IMR-90 (cell line): ENCODE data around the gene SOX5. TPM values are rescaled to one million over a fixed set of nuclear protein-coding genes. Genes with fewer than 3 reads are reported as not detected.

Experiments used
- ATAC-seq: fragments of 200-7000 bp; cut with Tn5 transposase; 2 replicates; pipeline ENCODE4 v1.9.1; 2020; ENCODE audit warnings: low read depth, mild to moderate bottlenecking, moderate library complexity
- BruUV-seq: library from RNA; stranded (reverse); fragments of 400-500 nt; replicated peaks from 2 replicates; lab custom pipeline; 2021; lab: Mats Ljungman, UMichigan
- CTCF ChIA-PET: fragments of 300-600 bp; formaldehyde crosslinking; extraction: SDS; loops from one replicate; lab custom pipeline; 2021; ENCODE audit warnings: antibody characterized with exemption; lab: Yijun Ruan, JAX
- POLR2A ChIA-PET: fragments of 300-600 bp; sonication (Branson Sonifier 250); formaldehyde crosslinking; loops from one replicate; lab custom pipeline; 2022; ENCODE audit warnings: antibody characterized with exemption; ENCODE audit not compliant: unreplicated experiment; lab: Charles Lee
- DNase-seq: peaks from one replicate; pipeline ENCODE4 v3.0.0; 2013
- H2AFZ ChIP-seq: replicated peaks from 2 replicates; pipeline ENCODE3; 2013; ENCODE audit warnings: low read length, mild to moderate bottlenecking; ENCODE audit not compliant: poor library complexity
- H2AK5ac ChIP-seq: 2 replicates; pipeline ENCODE4 v1.6.1; 2013; ENCODE audit warnings: low read depth, low read length, inconsistent platforms
- H2AK9ac ChIP-seq: replicated peaks from 2 replicates; pipeline ENCODE3; 2013; ENCODE audit warnings: mild to moderate bottlenecking, low read depth, low read length, moderate library complexity; ENCODE audit not compliant: poor library complexity
- H2BK120ac ChIP-seq: 2 replicates; pipeline ENCODE4 v1.6.1; 2013; ENCODE audit warnings: low read depth, low read length, inconsistent platforms
- H2BK15ac ChIP-seq: 3 replicates; pipeline ENCODE4 v1.6.1; 2013; ENCODE audit warnings: low read depth, low read length, inconsistent platforms
- H2BK20ac ChIP-seq: 2 replicates; pipeline ENCODE4 v1.6.1; 2013; ENCODE audit warnings: low read depth, mild to moderate bottlenecking, inconsistent platforms, low read length, moderate library complexity
- H2BK5ac ChIP-seq: 2 replicates; pipeline ENCODE4 v1.6.1; 2013; ENCODE audit warnings: mild to moderate bottlenecking, low read depth, low read length, inconsistent platforms; ENCODE audit not compliant: poor library complexity, severe bottlenecking
- H3K14ac ChIP-seq: replicated peaks from 2 replicates; pipeline ENCODE4 v1.6.1; 2013; ENCODE audit warnings: low read depth, low read length, inconsistent platforms
- H3K18ac ChIP-seq: 2 replicates; pipeline ENCODE4 v1.6.1; 2013; ENCODE audit warnings: low read depth, low read length, control low read depth
- H3K23ac ChIP-seq: 2 replicates; pipeline ENCODE4 v1.6.1; 2013; ENCODE audit warnings: low read depth, low read length, inconsistent platforms
- H3K27ac ChIP-seq: 2 replicates; pipeline ENCODE4 v1.5.1; 2013; ENCODE audit warnings: mild to moderate bottlenecking, control low read depth, low read length; ENCODE audit not compliant: insufficient read depth
- H3K27me3 ChIP-seq: 2 replicates; pipeline ENCODE4 v1.6.1; 2013; ENCODE audit warnings: low read length; ENCODE audit not compliant: control insufficient read depth, insufficient read depth
- H3K36me3 ChIP-seq: 2 replicates; pipeline ENCODE4 v1.6.1; 2013; ENCODE audit warnings: low read length, mixed read lengths; ENCODE audit not compliant: control insufficient read depth, insufficient read depth
- H3K4ac ChIP-seq: 2 replicates; pipeline ENCODE4 v1.6.1; 2013; ENCODE audit warnings: low read depth, low read length, inconsistent platforms
- H3K4me1 ChIP-seq: 2 replicates; pipeline ENCODE4 v1.6.1; 2013; ENCODE audit warnings: low read length, mixed read lengths; ENCODE audit not compliant: control insufficient read depth, insufficient read depth
- H3K4me2 ChIP-seq: 2 replicates; pipeline ENCODE4 v1.6.1; 2013; ENCODE audit warnings: low read depth, mild to moderate bottlenecking, control low read depth, low read length, moderate library complexity
- H3K4me3 ChIP-seq: 2 replicates; pipeline ENCODE4 v1.5.1; 2013; ENCODE audit warnings: low read depth, mild to moderate bottlenecking, control low read depth, low read length, moderate library complexity; ENCODE audit not compliant: insufficient read depth
- H3K56ac ChIP-seq: 2 replicates; pipeline ENCODE4 v1.6.1; 2013; ENCODE audit warnings: low read length, inconsistent platforms; ENCODE audit not compliant: insufficient read depth; ENCODE audit errors: extremely low read depth
- H3K79me1 ChIP-seq, 2 experiments: 2 replicates each; pipeline ENCODE4 v1.6.1; 2013; ENCODE audit warnings: low read length in 2 of 2, inconsistent platforms in 1 of 2, low read depth in 1 of 2
- H3K9ac ChIP-seq: 2 replicates; pipeline ENCODE4 v1.6.1; 2013; ENCODE audit warnings: low read depth, low read length, control low read depth
- H3K9me1 ChIP-seq: 2 replicates; pipeline ENCODE4 v1.6.1; 2013; ENCODE audit warnings: low read length, inconsistent platforms; ENCODE audit not compliant: insufficient read depth
- H3K9me3 ChIP-seq: 2 replicates; pipeline ENCODE4 v1.6.1; 2013; ENCODE audit warnings: low read length; ENCODE audit not compliant: control insufficient read depth, insufficient read depth
- H4K20me1 ChIP-seq: 2 replicates; pipeline ENCODE4 v1.6.1; 2013; ENCODE audit warnings: low read length, inconsistent platforms; ENCODE audit not compliant: insufficient read depth
- H4K5ac ChIP-seq: 2 replicates; pipeline ENCODE4 v1.6.1; 2013; ENCODE audit warnings: mild to moderate bottlenecking, low read depth, low read length, control low read depth
- H4K8ac ChIP-seq, 2 experiments: 2 replicates each; pipeline ENCODE4 v1.6.1; 2013; ENCODE audit warnings: low read depth in 2 of 2, low read length in 2 of 2, control low read depth in 1 of 2, inconsistent platforms in 1 of 2
- H4K91ac ChIP-seq: 2 replicates; pipeline ENCODE4 v1.6.1; 2013; ENCODE audit warnings: low read depth, low read length, inconsistent platforms; ENCODE audit not compliant: insufficient read depth
- BHLHE40 ChIP-seq: fragments of 150-350 bp; IDR thresholded peaks from 2 replicates; pipeline ENCODE4 v1.6.1; 2016; ENCODE audit warnings: mild to moderate bottlenecking, low read depth, low read length
- CEBPB ChIP-seq: IDR thresholded peaks from 2 replicates; pipeline ENCODE4 v1.6.1; 2012; ENCODE audit warnings: low read depth, low read length, improper control_type of control experiment
- CHD1 ChIP-seq: IDR thresholded peaks from 2 replicates; pipeline ENCODE4 v1.6.1; 2012; ENCODE audit warnings: low read depth, low read length, improper control_type of control experiment
- FOS ChIP-seq: fragments of 150-350 bp; IDR thresholded peaks from 2 replicates; pipeline ENCODE4 v1.6.1; 2016; ENCODE audit warnings: low read depth, low read length
- MAFK ChIP-seq: IDR thresholded peaks from 2 replicates; pipeline ENCODE4 v1.6.1; 2012; ENCODE audit warnings: low read depth, low read length, improper control_type of control experiment
- MAZ ChIP-seq: IDR thresholded peaks from 2 replicates; pipeline ENCODE4 v1.6.1; 2012; ENCODE audit warnings: low read depth, mild to moderate bottlenecking, low read length, improper control_type of control experiment, moderate library complexity, borderline replicate concordance
- MXI1 ChIP-seq: IDR thresholded peaks from 2 replicates; pipeline ENCODE4 v1.6.1; 2012; ENCODE audit warnings: low read depth, mild to moderate bottlenecking, low read length, moderate library complexity, borderline replicate concordance
- NFE2L2 ChIP-seq: fragments of 150-350 bp; IDR thresholded peaks from 2 replicates; pipeline ENCODE4 v1.6.1; 2016; ENCODE audit warnings: low read depth, mild to moderate bottlenecking, low read length
- POLR2A ChIP-seq: IDR thresholded peaks from 2 replicates; pipeline ENCODE4 v1.6.1; 2012; ENCODE audit warnings: mild to moderate bottlenecking, low read depth, low read length
- RAD21 ChIP-seq: IDR thresholded peaks from 2 replicates; pipeline ENCODE4 v1.6.1; 2012; ENCODE audit warnings: low read length, improper control_type of control experiment
- RCOR1 ChIP-seq: IDR thresholded peaks from 2 replicates; pipeline ENCODE4 v1.6.1; 2012; ENCODE audit warnings: mild to moderate bottlenecking, low read length, improper control_type of control experiment; ENCODE audit not compliant: insufficient replicate concordance
- RFX5 ChIP-seq: IDR thresholded peaks from 2 replicates; pipeline ENCODE4 v1.8.0; 2012; ENCODE audit warnings: low read depth, mild to moderate bottlenecking, low read length, moderate library complexity
- USF2 ChIP-seq: fragments of 150-350 bp; IDR thresholded peaks from 2 replicates; pipeline ENCODE4 v1.6.1; 2017; ENCODE audit warnings: mild to moderate bottlenecking, antibody characterized with exemption, low read length, low read depth
- WGBS, 2 experiments: methylation state at CpG; one replicate each; pipeline versions ENCODE4 v1.1.5 to v1.1.7; 2013; ENCODE audit warnings: missing lambda C conversion rate in 2 of 2; ENCODE audit not compliant: insufficient read length in 1 of 2; ENCODE audit errors: extremely low coverage in 2 of 2; 5-methylcytosine and 5-hydroxymethylcytosine counted together
- dilution Hi-C: fragments of 300-500 bp; cut with HindIII; formaldehyde crosslinking; loops from one replicate; pipeline ENCODE4 v1.14.3; 2018; ENCODE audit warnings: low sequenced_read_pairs; ENCODE audit not compliant: unreplicated experiment
- in situ Hi-C: fragments of 300-500 bp; cut with MboI; formaldehyde crosslinking; loops from 3 replicates; pipeline ENCODE4 v1.14.3; 2019; ENCODE audit warnings: low sequenced_read_pairs, inconsistent platforms, mixed read lengths
- intact Hi-C: fragments of 100-400 bp; cut with micrococcal nuclease; formaldehyde crosslinking; loops from 2 replicates; pipeline ENCODE4 v1.10.0; 2022
- polyA plus RNA-seq, 3 experiments: library from polyadenylated mRNA; depleted of rRNA; stranded (reverse); fragments of >200 nt; gene quantifications; 2 replicates each; pipeline ENCODE4 v1.2.3, GENCODE V29; 2012; ENCODE audit warnings: low replicate concordance in 1 of 3
- total RNA-seq: library from RNA; depleted of rRNA; stranded (reverse); fragments of >200 nt; gene quantifications from 2 replicates; pipeline ENCODE4 v1.2.3, GENCODE V29; 2012

Gene SOX5
- total and polyA plus RNA-seq, 2 of the 4 experiments (the other 2 are of a cell fraction): 1.1 to 13.1 TPM

GRCh38 chr12:23757541-23757962 is 191.9 kb downstream of the SOX5 start:
- Histone ChIP-seq H3K4me2 (no peak overlapping the region), H2BK15ac (no peak overlapping the region), H3K9me1 (no peaks in the 10 kb centered on the region), H3K14ac (no peak overlapping the region), H3K9ac (no peak overlapping the region), H3K36me3 (no peaks in the 10 kb centered on the region), H2AK5ac (no peak overlapping the region), H3K9me3 (no peaks in the 10 kb centered on the region), H3K4me1 (no peaks in the 10 kb centered on the region), H2AK9ac (no peak overlapping the region), H2BK120ac (no peak overlapping the region), H4K5ac (no peak overlapping the region), H3K56ac (no peak overlapping the region), H2AFZ (no peak overlapping the region), H3K4ac (no peak overlapping the region), H4K20me1 (no peaks in the 10 kb centered on the region), H4K91ac (no peak overlapping the region), H2BK20ac (no peak overlapping the region), H2BK5ac (no peak overlapping the region), H3K18ac (no peak overlapping the region), H3K23ac (no peak overlapping the region), H4K8ac (no peak overlapping the region), H3K79me1 (no peaks in the 10 kb centered on the region), H3K27ac (no peak overlapping the region), H3K4me3 (no peak overlapping the region), H3K27me3 (no peaks in the 10 kb centered on the region)
- no TSS peak for BruUV-seq
- no CpG with 5 or more reads among the region's 1 CpG for WGBS, 2 experiments
- CTCF ChIA-PET: no interaction called here
- TF ChIP-seq POLR2A (no peak), CEBPB (no peak), MAZ (no peak), BHLHE40 (no peak), RAD21 (no peak), RFX5 (no peak), CHD1 (no peak), MXI1 (no peak), RCOR1 (no peak), NFE2L2 (no peak), FOS (no peak), MAFK (no peak), USF2 (no peak)
- DNase-seq (no peak), ATAC-seq (no peak)
- dilution Hi-C loops: no loop called here
- POLR2A ChIA-PET: interaction anchor here (0.6 kb wide), 1 partner anchor 1058 kb away, joined by 3 read pairs; no protein-coding TSS in a partner anchor
- in situ Hi-C loops: no loop called here
- intact Hi-C loops: no loop called here
